HFFc6 (cell line): Measurements from ENCODE around the gene HACE1. TPM values are rescaled to one million over a fixed set of nuclear protein-coding genes. Genes with fewer than 3 reads are reported as not detected.
A peak's percentile ranks its signal among the peaks of the same experiment; 100 is the strongest.

Experiments used
- DNase-seq: peaks from one replicate; pipeline ENCODE4 v3.0.0-alpha.2; 2018
- H3K27ac Mint-ChIP-seq: 2 replicates; pipeline ENCODE4 v1.8.0; 2020; ENCODE audit warnings: mild to moderate bottlenecking, mixed read lengths
- H3K27me3 Mint-ChIP-seq: 2 replicates; pipeline ENCODE4 v1.8.0; 2021; ENCODE audit warnings: mild to moderate bottlenecking, moderate library complexity, mixed read lengths; ENCODE audit not compliant: insufficient read depth
- H3K36me3 Mint-ChIP-seq: 2 replicates; pipeline ENCODE4 v1.8.0; 2021; ENCODE audit warnings: low read depth, mixed read lengths
- H3K4me1 Mint-ChIP-seq: 2 replicates; pipeline ENCODE4 v1.8.0; 2020; ENCODE audit warnings: low read depth, mixed read lengths
- H3K4me3 Mint-ChIP-seq: 2 replicates; pipeline ENCODE4 v1.8.0; 2020; ENCODE audit warnings: mild to moderate bottlenecking, moderate library complexity, mixed read lengths
- H3K9me3 Mint-ChIP-seq: 2 replicates; pipeline ENCODE4 v1.8.0; 2020; ENCODE audit warnings: mild to moderate bottlenecking, mixed read lengths
- total RNA-seq, 6 experiments: library from RNA; stranded (reverse); fragmentation: NEBNext Ultra II Directional; extraction: Animal tissue kit (Norgen Biotek cat#: 25700); gene quantifications; 2 replicates in 1 of 6; 3 replicates in 5 of 6; pipeline ENCODE4 v1.2.3, GENCODE V29; 2021
- TF ChIP-seq, protein P1 (sequence below): fragments of 200-600 bp; sonication (generic); IDR thresholded peaks from 2 replicates; pipeline ENCODE4 v1.5.0; 2021; ENCODE audit warnings: antibody characterized with exemption, mild to moderate bottlenecking

HACE1 gene
- total RNA-seq, 6 experiments from 2014 or later = 7.2 to 8.8 (median 8.5) TPM

DNA sequence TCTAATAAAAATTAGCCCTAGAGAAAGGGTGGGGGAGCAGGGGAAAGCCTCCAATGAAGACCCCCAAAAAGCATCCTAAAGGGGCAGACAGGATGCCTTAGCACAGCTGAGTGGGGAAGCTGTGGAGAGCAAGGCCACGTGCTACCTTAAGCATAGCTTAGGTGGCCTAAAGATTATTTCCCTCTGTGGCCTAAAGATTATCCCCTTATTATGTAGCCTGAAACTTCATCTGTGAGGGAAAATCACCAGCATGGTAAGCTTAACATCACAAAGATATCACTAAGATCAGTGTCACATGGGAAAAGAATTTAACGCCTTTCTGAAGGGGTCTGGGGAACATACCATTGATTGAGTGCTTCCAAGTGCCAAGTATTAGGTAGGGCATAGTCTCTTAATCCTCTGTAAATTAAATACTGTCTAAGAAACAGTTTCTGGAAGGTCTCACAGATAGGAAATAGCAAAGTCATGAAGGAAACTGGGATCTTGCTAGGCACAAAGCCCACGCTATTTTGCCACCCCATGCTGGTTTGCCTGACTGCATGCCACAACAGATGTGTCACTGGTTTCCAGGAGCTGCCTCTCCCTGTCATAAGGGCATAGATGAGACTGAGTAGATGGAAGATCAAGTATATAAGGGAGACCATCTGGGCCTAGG is 170.0 kb downstream of the HACE1 start:
- TF ChIP-seq, protein P1, sequence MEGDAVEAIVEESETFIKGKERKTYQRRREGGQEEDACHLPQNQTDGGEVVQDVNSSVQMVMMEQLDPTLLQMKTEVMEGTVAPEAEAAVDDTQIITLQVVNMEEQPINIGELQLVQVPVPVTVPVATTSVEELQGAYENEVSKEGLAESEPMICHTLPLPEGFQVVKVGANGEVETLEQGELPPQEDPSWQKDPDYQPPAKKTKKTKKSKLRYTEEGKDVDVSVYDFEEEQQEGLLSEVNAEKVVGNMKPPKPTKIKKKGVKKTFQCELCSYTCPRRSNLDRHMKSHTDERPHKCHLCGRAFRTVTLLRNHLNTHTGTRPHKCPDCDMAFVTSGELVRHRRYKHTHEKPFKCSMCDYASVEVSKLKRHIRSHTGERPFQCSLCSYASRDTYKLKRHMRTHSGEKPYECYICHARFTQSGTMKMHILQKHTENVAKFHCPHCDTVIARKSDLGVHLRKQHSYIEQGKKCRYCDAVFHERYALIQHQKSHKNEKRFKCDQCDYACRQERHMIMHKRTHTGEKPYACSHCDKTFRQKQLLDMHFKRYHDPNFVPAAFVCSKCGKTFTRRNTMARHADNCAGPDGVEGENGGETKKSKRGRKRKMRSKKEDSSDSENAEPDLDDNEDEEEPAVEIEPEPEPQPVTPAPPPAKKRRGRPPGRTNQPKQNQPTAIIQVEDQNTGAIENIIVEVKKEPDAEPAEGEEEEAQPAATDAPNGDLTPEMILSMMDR = no peak

GRCh38 chr6:104688283-104688969 is 171.3 kb downstream of the HACE1 start:
- Mint-ChIP-seq H3K4me3 (no peak overlapping the region), H3K9me3 (no peaks in the 10 kb centered on the region), H3K27ac (no peak overlapping the region), H3K36me3 (no peaks in the 10 kb centered on the region), H3K27me3 (peaks cover 2% of the 10 kb centered on the region; the same call in 1 of the 2 replicates), H3K4me1 (peaks cover 9% of the 10 kb centered on the region; the same call in 1 of the 2 replicates)
- TF ChIP-seq, protein P1 = no peak
- DNase-seq = no peak

More for the DNA sequence above, 170.0 kb downstream of the HACE1 start:
- H3K36me3 Mint-ChIP-seq = no peaks in the 10 kb centered on the region
- no peak overlapping the region for H3K4me3 Mint-ChIP-seq
- no peaks in the 10 kb centered on the region for H3K9me3 Mint-ChIP-seq
- peak; percentile 1 for DNase-seq
- H3K27ac Mint-ChIP-seq = peak overlapping the region; percentile 36; the same call in 1 of the 2 replicates
- H3K4me1 Mint-ChIP-seq = peaks cover 9% of the 10 kb centered on the region; the same call in 1 of the 2 replicates
- peaks cover 2% of the 10 kb centered on the region; the same call in 1 of the 2 replicates for H3K27me3 Mint-ChIP-seq

DNA sequence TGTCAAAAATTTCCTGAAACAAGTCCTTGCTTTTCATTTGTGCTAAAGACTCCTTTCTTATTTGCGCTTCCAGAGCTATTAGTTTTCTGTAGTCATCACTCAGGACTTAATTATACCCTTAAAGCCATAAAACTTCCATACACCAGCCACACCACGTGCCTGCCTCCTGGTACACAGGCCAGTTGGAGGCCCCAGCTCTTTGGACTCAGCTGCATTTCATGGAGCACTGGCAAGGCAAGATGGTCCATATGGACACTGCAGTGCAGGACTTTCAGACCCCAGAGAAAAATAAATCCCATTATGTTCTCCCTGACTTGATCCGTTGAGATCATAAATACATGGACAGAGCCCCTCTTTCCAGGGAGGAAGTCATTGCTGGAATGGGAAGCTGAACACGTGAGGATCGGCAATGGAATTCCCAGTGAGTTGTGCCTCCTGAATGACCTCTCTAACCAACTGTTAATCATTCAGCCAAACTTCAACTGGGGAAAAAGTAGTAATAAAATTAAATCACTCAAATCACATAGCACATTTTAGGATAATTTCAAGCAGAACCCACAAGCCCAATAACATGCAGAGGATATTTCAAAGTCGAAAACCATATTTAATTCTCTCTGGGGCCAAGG is 173.1 kb downstream of the HACE1 start:
- peaks cover 1% of the 10 kb centered on the region for H3K27me3 Mint-ChIP-seq
- peaks cover 9% of the 10 kb centered on the region; the same call in 1 of the 2 replicates for H3K4me1 Mint-ChIP-seq
- H3K36me3 Mint-ChIP-seq = no peaks in the 10 kb centered on the region
- TF ChIP-seq, protein P1 = no peak
- DNase-seq = no peak
- H3K4me3 Mint-ChIP-seq = no peak overlapping the region
- no peak overlapping the region for H3K27ac Mint-ChIP-seq
- no peaks in the 10 kb centered on the region for H3K9me3 Mint-ChIP-seq

GRCh38 chr6:104685871-104686549 is 173.7 kb downstream of the HACE1 start:
- DNase-seq = no peak
- Mint-ChIP-seq H3K4me1 (peaks cover 9% of the 10 kb centered on the region; the same call in 1 of the 2 replicates), H3K9me3 (no peaks in the 10 kb centered on the region), H3K27me3 (no peaks in the 10 kb centered on the region; the same call in 1 of the 2 replicates), H3K27ac (no peak overlapping the region), H3K36me3 (no peaks in the 10 kb centered on the region), H3K4me3 (no peak overlapping the region)
- TF ChIP-seq, protein P1 = no peak

GRCh38 chr6:104684911-104685415 is 174.8 kb downstream of the HACE1 start:
- Mint-ChIP-seq H3K9me3 (no peaks in the 10 kb centered on the region), H3K4me1 (peaks cover 5% of the 10 kb centered on the region; the same call in 1 of the 2 replicates), H3K36me3 (no peaks in the 10 kb centered on the region), H3K4me3 (no peak overlapping the region), H3K27ac (no peak overlapping the region), H3K27me3 (no peaks in the 10 kb centered on the region; the same call in 1 of the 2 replicates)
- TF ChIP-seq, protein P1 = no peak
- DNase-seq = no peak
